GM12891 (cell line): ENCODE measurements around the gene RAP2B.

Experiments used
- DNase-seq: peaks from one replicate; pipeline ENCODE4 v3.0.0; 2011; ENCODE audit warnings: low spot score; ENCODE audit not compliant: insufficient read length
- FAIRE-seq: peaks from 2 replicates; lab custom pipeline; 2011; peaks lifted over from hg19 to GRCh38; lab: Jason Lieb, UNC
- PAX5 ChIP-seq: IDR thresholded peaks from 2 replicates; pipeline ENCODE4 v1.6.1; 2011; ENCODE audit warnings: low read length, moderate library complexity, mild to moderate bottlenecking; ENCODE audit not compliant: insufficient read depth, severe bottlenecking
- POLR2A ChIP-seq: IDR thresholded peaks from 2 replicates; pipeline ENCODE4 v1.6.1; 2011; ENCODE audit warnings: low read depth, low read length, control low read depth
- POLR2AphosphoS5 ChIP-seq: IDR thresholded peaks from 2 replicates; pipeline ENCODE4 v1.6.1; 2011; ENCODE audit warnings: low read depth, low read length, control low read depth
- POU2F2 ChIP-seq: IDR thresholded peaks from 2 replicates; pipeline ENCODE4 v1.6.1; 2011; ENCODE audit warnings: low read depth, mild to moderate bottlenecking, control low read depth, low read length, moderate library complexity
- SPI1 ChIP-seq: IDR thresholded peaks from 2 replicates; pipeline ENCODE4 v1.6.1; 2011; ENCODE audit warnings: low read depth, low read length, control low read depth
- TAF1 ChIP-seq: IDR thresholded peaks from 2 replicates; pipeline ENCODE4 v1.6.1; 2011; ENCODE audit warnings: low read depth, low read length, control low read depth

RAP2B gene

DNA sequence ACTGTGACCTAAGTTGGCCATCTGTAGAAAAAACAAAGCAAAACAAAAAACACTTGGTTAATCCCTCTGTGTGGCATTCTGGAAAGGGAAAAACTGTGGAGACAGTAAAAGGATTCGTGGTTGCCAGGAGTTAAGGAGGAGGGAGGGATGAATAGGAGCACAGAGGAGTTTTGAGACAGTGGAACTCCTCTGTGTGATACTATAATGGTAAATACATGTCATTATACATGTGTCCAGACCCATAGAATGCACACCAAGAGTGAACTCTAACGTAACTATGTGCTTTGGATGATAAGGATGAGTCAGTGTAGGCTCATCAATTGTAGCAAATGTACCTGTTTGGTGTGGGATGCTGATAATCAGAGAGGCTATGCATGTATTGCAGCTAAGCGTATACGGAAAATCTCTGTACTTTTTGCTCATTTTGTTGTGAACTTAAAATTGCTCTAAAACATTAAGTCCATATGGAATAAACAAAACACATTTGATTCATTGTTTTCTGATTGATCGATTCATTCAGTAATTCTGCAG lies 33.4 kb downstream of the RAP2B start:
- no peak for TF ChIP-seq SPI1
- no peak for TF ChIP-seq POLR2AphosphoS5
- no peak for DNase-seq
- FAIRE-seq: no peak

DNA sequence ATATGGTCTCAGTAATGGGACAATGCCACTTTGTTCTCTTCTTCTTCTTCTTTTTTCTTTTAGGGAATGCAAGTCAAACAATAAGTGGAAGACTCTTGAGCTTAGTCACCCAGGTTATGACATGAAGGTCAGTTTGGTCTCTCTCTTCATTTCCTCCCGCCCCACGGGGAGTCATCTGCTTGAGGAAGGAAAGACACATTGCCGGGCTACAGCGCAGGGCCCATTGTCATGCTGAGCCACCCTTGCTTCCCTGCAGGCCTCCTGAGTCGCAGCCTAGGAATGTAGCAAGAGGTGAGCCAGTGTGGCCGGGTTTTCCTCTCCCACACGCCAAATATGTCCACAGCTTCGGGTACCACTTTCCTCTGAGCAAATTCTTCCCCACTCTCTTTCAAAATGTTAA lies 47.6 kb downstream of the RAP2B start:
- TF ChIP-seq POLR2A (no peak), TAF1 (no peak), POLR2AphosphoS5 (no peak), SPI1 (no peak), POU2F2 (no peak), PAX5 (no peak)
- no peak for FAIRE-seq
- no peak for DNase-seq

DNA sequence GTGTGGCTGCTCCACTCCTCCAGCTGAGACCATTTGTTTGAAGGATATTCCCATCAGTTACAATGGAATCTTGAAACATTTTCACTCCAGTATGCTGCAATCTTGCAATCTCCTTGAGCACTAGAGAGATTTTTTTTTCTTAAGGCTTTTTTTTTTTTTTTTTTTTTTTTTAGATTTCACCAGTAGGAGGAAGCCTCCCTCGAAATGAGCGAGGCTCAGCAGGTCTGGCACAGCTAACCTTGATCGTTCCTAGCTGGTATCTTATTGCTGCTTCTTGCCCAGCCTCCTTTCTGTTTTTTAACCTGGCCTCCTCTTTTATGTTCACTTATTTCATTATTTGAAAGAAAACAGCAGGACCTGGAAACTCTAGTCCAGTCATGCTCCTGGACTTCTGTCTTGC lies 48.1 kb downstream of the RAP2B start:
- FAIRE-seq (no peak), DNase-seq (no peak)

DNA sequence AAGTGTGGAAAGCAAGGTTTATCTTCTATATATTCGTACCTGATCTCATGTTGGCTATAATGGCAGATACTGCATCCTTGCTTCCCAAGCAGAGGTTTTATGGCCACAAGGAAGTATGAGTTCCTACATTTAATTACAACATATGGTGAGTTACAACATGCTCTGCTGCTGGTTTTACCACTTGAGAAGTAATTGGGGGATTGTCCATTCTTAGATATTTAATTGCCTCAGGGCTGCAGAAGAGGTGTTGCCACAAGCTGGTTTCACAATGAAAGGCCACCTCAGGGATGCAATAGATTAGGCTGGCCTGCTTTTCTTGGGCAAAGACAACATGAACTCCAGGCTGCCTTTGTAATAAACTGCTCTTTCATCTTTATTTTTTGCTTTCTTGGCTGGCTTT lies 48.6 kb downstream of the RAP2B start:
- TF ChIP-seq TAF1 (no peak), POU2F2 (no peak), POLR2A (no peak), SPI1 (no peak), POLR2AphosphoS5 (no peak), PAX5 (no peak)
- FAIRE-seq: no peak
- no peak for DNase-seq

More for the DNA sequence above, 48.1 kb downstream of the RAP2B start:
- no peak for TF ChIP-seq TAF1

DNA sequence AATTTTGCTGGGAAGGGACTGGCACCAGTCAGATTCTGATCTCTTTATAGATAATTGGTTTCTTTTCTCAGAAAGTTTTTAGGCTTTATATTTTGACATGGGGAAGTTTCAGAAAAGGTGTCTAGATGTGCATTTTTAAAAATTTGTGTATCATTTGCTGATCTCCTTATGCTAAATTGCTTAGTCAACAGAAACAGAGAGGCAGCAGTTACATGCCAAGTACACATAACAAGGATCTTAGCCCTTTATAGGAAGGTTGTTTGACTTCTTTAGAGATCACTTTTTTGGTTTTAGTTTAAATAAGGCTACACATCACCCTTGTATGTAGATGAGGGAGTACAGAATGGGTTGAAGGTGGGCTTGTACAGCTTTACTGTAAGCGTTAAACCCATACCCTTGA lies 53.5 kb downstream of the RAP2B start:
- TF ChIP-seq SPI1: no peak
- TF ChIP-seq POLR2A: no peak
- TF ChIP-seq TAF1: no peak
- TF ChIP-seq POU2F2: no peak
- no peak for TF ChIP-seq PAX5
- DNase-seq (no peak), FAIRE-seq (no peak)

DNA sequence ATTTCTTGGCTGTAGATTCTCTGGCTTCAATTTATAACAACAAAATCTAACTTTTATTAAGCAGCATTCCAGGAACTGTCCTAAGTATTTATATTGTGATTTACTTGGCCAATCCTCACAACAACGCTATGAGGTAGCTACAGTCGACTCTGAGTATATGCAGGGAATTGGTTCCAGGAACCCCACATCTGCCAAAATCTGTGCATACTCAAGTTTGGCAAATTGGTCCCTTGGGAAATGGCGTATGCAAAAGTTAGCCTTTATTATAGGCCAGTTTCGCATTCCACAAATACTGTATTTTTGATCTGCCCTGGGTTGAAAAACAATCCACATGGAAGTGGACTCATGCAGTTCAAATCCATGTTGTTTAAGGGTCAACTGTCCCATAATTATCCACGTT lies 53.9 kb downstream of the RAP2B start:
- TF ChIP-seq SPI1: no peak
- no peak for TF ChIP-seq POLR2A
- no peak for TF ChIP-seq POLR2AphosphoS5
- no peak for TF ChIP-seq TAF1
- no peak for TF ChIP-seq PAX5
- no peak for TF ChIP-seq POU2F2
- FAIRE-seq (no peak), DNase-seq (no peak)

DNA sequence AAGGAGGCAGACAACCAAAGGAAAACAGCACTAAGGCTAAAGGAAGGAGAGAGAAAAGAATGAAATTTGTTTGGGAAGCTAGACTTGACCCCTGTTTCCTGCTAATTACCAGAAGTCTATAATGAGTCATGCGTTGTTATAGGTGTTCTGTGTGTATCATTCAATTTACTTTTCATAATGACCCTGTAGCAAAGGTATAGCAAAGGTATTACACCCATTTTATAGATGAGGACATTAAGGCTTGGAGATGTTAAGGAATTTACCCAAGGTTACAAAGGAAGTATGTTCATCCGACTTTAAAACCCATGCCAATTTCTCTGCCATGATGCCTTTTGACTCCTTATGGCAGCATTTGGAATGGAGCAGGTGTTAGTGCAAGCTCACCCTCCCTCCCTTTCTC lies 54.9 kb downstream of the RAP2B start:
- TF ChIP-seq POU2F2: no peak
- TF ChIP-seq POLR2A: no peak
- TF ChIP-seq POLR2AphosphoS5: no peak
- no peak for TF ChIP-seq TAF1
- no peak for TF ChIP-seq PAX5
- TF ChIP-seq SPI1: no peak
- FAIRE-seq (no peak), DNase-seq (no peak)

DNA sequence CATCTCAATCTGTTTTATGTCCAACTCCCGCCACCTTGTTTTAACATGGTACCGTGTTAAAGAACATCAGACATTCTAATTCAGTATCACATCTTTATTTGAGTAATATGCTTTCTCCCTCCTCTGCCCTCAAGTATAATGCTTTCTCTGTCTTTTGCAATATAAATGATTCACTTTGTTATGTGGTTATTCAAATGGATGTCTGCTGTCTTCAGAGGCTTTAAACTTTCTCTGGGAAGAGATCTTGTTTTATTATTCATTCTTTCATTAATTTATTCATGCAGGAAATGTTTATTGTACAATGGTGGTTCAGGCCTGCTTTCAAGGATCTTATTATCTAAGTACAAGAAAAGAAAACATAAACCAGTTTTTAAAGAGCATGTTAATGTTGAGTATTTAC lies 57.1 kb downstream of the RAP2B start:
- TF ChIP-seq POLR2AphosphoS5 (no peak), TAF1 (no peak), PAX5 (no peak), POLR2A (no peak), POU2F2 (no peak), SPI1 (no peak)
- DNase-seq (no peak), FAIRE-seq (no peak)
